Left renal pelvis (tissue), 4 donors: Measurements from ENCODE around the gene PRXL2B. TPM values are rescaled to one million over a fixed set of nuclear protein-coding genes. Genes with fewer than 3 reads are reported as not detected.

ENCODE experiments used
- DNase-seq, 4 donors: peaks; one replicate each; pipeline ENCODE4 v3.0.0-alpha.2; 2013; ENCODE audit warnings: low read depth in 4 of 4, low spot score in 3 of 4
- polyA plus RNA-seq, 4 donors: library from polyadenylated mRNA; unstranded; fragments of 120-200 nt; gene quantifications; one replicate each; pipeline ENCODE4 v1.2.1, GENCODE V29; 2013; ENCODE audit not compliant: insufficient read length in 4 of 4

The PRXL2B gene
- polyA plus RNA-seq, 4 donors, result 16.9 to 48.1 (median 36.5) TPM

GRCh38 chr1:2632051-2632430, 45.5 kb downstream of the PRXL2B start:
- DNase-seq, result no peak

- no peak for DNase-seq
Observed at GRCh38 chr1:2632561-2633361, 46.2 kb downstream of the PRXL2B start, which contains the start of gene MMEL1. TSS of gene MMEL1 (minus strand) at chr1:2633016. CDS start at chr1:2629484, 3,532 bp downstream.

GRCh38 chr1:2633366-2633935, 46.9 kb downstream of the PRXL2B start:
- no peak for DNase-seq

GRCh38 chr1:2633936-2634491, 47.4 kb downstream of the PRXL2B start:
- no peak for DNase-seq

GRCh38 chr1:2635361-2636010, 48.9 kb downstream of the PRXL2B start:
- DNase-seq, result no peak

GRCh38 chr1:2636733-2637132, 50.2 kb downstream of the PRXL2B start:
- DNase-seq, result no peak

GRCh38 chr1:2637442-2638145, 51.0 kb downstream of the PRXL2B start:
- DNase-seq, result no peak

- DNase-seq, result no peak
Observed at GRCh38 chr1:2638466-2639115, 52.0 kb downstream of the PRXL2B start.

GRCh38 chr1:2639203-2639602, 52.6 kb downstream of the PRXL2B start:
- no peak for DNase-seq

- no peak for DNase-seq
Observed at GRCh38 chr1:2639607-2640521, 53.3 kb downstream of the PRXL2B start.

GRCh38 chr1:2640626-2641025, 54.0 kb downstream of the PRXL2B start:
- DNase-seq, result no peak

Other genes starting within 250 kb of the PRXL2B start
- gene MORN1, start 195.2 kb upstream of the PRXL2B start, polyA plus RNA-seq, result 10 to 100 TPM in 2 of 4 donors, 1 to 10 TPM in 2; 7.9 to 16.7 (median 11.1) TPM
- 100 to 1,000 TPM; 103 to 139 (median 125) TPM for gene RER1, start 194.9 kb upstream of the PRXL2B start, polyA plus RNA-seq
- gene PEX10, start 174.2 kb upstream of the PRXL2B start, polyA plus RNA-seq, result 10 to 100 TPM; 12.4 to 29.9 (median 20.1) TPM
- 1 to 10 TPM in 2 of 4 donors, under 1 TPM in 2; 0.38 to 1.9 (median 1.3) TPM for gene PLCH2, start 110.5 kb upstream of the PRXL2B start, polyA plus RNA-seq
- 10 to 100 TPM; 22.5 to 31.2 (median 26.0) TPM for gene PANK4, start 60.2 kb upstream of the PRXL2B start, polyA plus RNA-seq
- under 1 TPM; 0.14 to 0.41 (median 0.30) TPM for gene HES5, start 56.5 kb upstream of the PRXL2B start, polyA plus RNA-seq
- gene TNFRSF14, start 30.4 kb upstream of the PRXL2B start, polyA plus RNA-seq, result 10 to 100 TPM; 15.9 to 26.3 (median 20.2) TPM
- gene MMEL1, start 46.2 kb downstream of the PRXL2B start, polyA plus RNA-seq, result 1 to 10 TPM in 3 of 4 donors, under 1 TPM in 1; 0.10 to 3.9 (median 2.5) TPM
- gene TTC34, start 214.9 kb downstream of the PRXL2B start, polyA plus RNA-seq, result 1 to 10 TPM in 2 of 4 donors, under 1 TPM in 2; 0.46 to 1.4 (median 0.89) TPM